Astrocyte of the cerebellum (primary cell): ENCODE measurements around the gene NOTCH1.

Experiments used
- DNase-seq: peaks from one replicate; pipeline ENCODE4 v3.0.0-alpha.2; 2011; ENCODE audit warnings: low read depth
- H3K4me3 ChIP-seq: 2 replicates; pipeline ENCODE4 v1.5.1; 2011; ENCODE audit warnings: mild to moderate bottlenecking, low read depth, low read length, moderate library complexity
- in situ Hi-C: cut with HindIII; loops from 2 replicates; pipeline ENCODE4 v1.10.0; 2017; ENCODE audit warnings: low sequenced_read_pairs
- TF ChIP-seq, protein P1 (sequence below): IDR thresholded peaks from 2 replicates; pipeline ENCODE4 v1.5.1; 2012; ENCODE audit warnings: low read length, low read depth, moderate library complexity, mild to moderate bottlenecking; ENCODE audit errors: missing control alignments

NOTCH1 gene

DNA sequence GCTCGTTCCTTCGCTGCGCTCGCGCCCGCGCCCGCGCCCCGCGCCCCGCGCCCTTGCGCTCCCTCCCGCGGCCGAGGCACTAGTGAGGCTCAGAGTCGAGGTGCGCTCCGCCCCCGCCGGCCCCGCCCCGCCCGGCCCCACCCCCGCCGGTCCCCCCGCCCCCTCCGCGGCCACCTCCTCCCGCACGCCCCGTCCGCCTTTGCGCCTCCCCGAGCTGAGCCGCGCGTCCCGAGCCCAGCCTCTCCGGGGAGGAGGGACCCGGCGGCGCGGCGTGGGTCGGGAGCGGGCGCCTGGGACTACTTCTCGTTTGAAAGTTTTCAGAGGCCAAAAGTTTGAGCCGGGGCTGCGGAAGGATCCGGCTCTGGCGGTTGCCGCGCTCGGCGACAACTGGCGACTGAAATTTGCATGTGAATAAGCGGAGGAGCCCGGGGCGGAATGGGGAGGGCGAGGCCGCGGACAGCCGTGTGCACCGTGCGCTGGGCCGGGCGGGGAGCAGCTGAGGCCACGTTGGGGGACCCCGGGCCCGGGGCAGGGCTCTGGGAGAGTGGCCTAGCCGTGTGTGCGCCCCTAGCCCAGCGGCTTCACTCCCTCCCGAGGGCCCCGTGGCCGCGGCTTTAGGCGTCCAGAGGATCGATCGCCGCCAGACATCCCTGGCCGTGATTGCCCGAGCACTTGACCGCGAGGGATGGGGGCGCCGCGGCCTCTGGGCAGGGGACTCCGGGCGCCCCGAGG lies at the start of gene NOTCH1:
Gene NOTCH1 (minus strand): TSS at position 84 of the 732 bp plus-strand sequence. CDS start 262 bp downstream, outside the sequence.
- peak; percentile 50 for DNase-seq
- TF ChIP-seq, protein P1, sequence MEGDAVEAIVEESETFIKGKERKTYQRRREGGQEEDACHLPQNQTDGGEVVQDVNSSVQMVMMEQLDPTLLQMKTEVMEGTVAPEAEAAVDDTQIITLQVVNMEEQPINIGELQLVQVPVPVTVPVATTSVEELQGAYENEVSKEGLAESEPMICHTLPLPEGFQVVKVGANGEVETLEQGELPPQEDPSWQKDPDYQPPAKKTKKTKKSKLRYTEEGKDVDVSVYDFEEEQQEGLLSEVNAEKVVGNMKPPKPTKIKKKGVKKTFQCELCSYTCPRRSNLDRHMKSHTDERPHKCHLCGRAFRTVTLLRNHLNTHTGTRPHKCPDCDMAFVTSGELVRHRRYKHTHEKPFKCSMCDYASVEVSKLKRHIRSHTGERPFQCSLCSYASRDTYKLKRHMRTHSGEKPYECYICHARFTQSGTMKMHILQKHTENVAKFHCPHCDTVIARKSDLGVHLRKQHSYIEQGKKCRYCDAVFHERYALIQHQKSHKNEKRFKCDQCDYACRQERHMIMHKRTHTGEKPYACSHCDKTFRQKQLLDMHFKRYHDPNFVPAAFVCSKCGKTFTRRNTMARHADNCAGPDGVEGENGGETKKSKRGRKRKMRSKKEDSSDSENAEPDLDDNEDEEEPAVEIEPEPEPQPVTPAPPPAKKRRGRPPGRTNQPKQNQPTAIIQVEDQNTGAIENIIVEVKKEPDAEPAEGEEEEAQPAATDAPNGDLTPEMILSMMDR: no peak
- in situ Hi-C loops: no loop called here
- peak within 1 kb of the TSS; percentile 65 for H3K4me3 ChIP-seq

DNA sequence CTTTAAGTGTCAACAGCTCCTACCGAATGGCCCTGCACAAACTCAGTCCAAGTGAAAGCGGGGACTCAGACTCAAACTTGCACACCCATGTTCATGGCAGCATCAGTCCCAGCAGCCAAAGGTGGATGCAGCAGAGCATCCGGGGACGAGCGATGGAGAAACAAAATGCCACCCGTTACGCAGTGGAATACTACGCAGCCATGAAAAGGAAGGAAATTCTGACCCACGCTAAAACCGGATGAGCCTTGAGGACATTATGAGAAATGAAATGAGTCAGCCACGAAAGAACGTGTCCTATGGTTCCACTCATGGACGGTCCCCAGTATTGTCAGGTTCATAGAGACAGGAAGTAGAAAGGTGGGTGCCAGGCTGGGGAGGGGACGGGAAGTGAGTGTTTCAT lies 48.6 kb upstream of the NOTCH1 start:
- no peak for DNase-seq
- in situ Hi-C loops: loop anchor here (5.0 kb wide), 1 partner anchor 107 kb away; no protein-coding TSS in a partner anchor
- no peak overlapping the region for H3K4me3 ChIP-seq
- TF ChIP-seq, protein P1: no peak

DNA sequence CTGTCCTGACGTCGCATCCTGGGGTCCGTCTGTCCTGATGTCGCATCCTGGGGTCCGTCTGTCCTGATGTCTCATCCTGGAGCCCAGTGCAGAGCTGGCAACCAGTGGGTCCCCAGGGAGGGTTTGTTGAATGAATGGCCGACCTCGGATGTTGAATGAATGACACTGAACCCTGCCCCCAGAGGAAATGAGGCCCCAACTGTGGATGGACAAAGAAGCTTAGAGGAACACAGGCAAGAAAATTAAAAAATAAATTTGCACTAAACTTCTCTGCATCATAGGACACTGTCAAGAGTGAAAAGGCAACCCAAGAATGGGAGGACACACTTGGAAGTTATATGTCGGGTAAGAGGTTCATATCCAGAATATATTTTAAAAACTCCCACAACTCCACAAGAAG lies 47.7 kb upstream of the NOTCH1 start:
- no peak overlapping the region for H3K4me3 ChIP-seq
- no peak for DNase-seq
- in situ Hi-C loops: loop anchor here (5.0 kb wide), 1 partner anchor 106 kb away; no protein-coding TSS in a partner anchor
- TF ChIP-seq, protein P1: no peak

DNA sequence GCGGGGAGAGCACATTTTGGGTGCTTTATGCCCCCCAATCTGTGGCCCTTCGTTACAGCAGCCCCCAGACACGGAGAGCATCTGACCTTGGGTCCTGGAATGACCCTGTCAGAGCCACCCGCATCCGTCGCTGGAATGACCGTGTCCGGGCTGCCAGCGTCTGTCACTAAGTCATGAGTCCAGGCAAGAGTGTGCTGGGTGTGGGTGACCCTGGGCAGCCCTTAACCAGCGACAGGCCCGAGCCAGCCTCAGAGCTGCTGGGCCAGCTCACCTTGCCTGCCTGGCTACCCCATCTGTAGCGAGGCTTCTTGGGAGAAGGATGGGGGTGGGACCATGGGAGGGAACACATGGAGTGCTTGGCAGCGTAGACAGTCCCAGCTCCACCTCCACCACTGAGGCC lies 46.8 kb upstream of the NOTCH1 start:
- TF ChIP-seq, protein P1: no peak
- no peak for DNase-seq
- H3K4me3 ChIP-seq: no peak overlapping the region
- in situ Hi-C loops: loop anchor here (5.0 kb wide), 1 partner anchor 105 kb away; no protein-coding TSS in a partner anchor

DNA sequence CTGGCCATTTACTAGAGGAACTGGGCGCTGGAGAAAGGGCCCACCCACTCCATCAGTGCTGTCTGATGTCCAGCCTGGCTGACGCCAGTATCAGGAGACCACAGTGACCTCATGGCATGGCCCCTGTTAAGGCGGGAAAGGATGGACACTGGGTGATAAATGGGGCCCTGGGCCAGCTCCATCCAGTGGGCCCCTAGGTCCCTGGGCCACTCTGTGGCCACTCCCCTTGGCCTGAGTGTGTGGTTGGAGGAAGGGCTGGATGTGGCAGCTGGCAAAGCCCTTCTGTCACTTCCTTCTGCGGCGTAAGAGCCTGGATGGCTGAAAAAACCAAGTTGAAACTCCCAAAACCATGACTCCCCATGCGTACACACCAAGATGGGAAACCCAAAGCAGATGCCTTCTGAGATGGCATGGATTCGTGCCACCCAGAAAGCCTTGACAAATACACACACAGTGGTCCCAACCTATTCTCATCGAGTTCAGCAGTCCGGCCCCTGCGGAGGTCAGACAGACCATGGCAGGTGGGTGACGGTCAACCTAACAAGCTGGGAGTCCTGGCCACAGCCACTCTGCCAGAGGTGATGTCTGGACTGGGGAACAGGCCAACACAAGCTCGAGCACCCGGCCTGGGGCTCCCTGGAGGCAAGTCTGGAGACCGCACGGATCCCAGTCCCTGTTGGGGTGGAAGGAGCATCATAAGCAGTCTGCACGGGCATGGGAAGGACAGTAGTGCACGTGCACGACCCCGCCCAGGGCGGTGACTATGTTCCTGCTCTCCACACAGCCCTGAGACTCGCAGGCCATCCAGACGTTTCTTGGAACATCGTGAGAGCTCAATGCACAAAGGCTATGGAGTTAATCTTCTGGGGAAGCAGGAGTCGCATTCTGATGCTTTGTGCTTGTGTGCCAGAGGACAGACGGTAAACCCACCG lies 45.2 kb upstream of the NOTCH1 start:
- DNase-seq: no peak
- no peak overlapping the region for H3K4me3 ChIP-seq
- TF ChIP-seq, protein P1: no peak
- in situ Hi-C loops: loop anchor here (5.0 kb wide), 1 partner anchor 104 kb away; no protein-coding TSS in a partner anchor
